SJCRH30 (cell line): ENCODE data around the gene CEP295NL. TPM values are rescaled to one million over a fixed set of nuclear protein-coding genes. Genes with fewer than 3 reads are reported as not detected.
"Not testable (repeated sequence)": the region's sequence is repeated elsewhere in the genome, so short reads cannot be mapped to it uniquely, and the experiment has no call there.

ENCODE experiments used
- DNase-seq, 2 experiments: peaks; one replicate each; pipeline ENCODE4 v3.0.0-alpha.2; 2015 to 2020
- H3K27ac ChIP-seq: fragments of 250-450 bp; sonication (Bioruptor Pico); 2 replicates; pipeline ENCODE4 v1.5.1; 2020; ENCODE audit warnings: mild to moderate bottlenecking, moderate library complexity
- H3K27me3 ChIP-seq: fragments of 250-450 bp; sonication (Bioruptor Pico); 2 replicates; pipeline ENCODE4 v1.5.1; 2020; ENCODE audit warnings: mild to moderate bottlenecking, moderate library complexity
- H3K36me3 ChIP-seq: fragments of 250-450 bp; sonication (Bioruptor Pico); 2 replicates; pipeline ENCODE4 v1.5.1; 2020; ENCODE audit warnings: mild to moderate bottlenecking, moderate library complexity
- H3K4me1 ChIP-seq: fragments of 250-450 bp; sonication (Bioruptor Pico); 2 replicates; pipeline ENCODE4 v1.5.1; 2020; ENCODE audit warnings: mild to moderate bottlenecking, moderate library complexity
- H3K4me3 ChIP-seq: fragments of 250-450 bp; sonication (Bioruptor Pico); 2 replicates; pipeline ENCODE4 v1.5.1; 2020; ENCODE audit warnings: mild to moderate bottlenecking, moderate library complexity
- H3K9me3 ChIP-seq: fragments of 250-450 bp; sonication (Bioruptor Pico); replicated peaks from 2 replicates; pipeline ENCODE4 v1.5.1; 2020; ENCODE audit warnings: mild to moderate bottlenecking, moderate library complexity
- total RNA-seq: library from RNA; depleted of rRNA; stranded (reverse); fragments of >200 nt; shearing (Covaris generic); gene quantifications from 2 replicates; pipeline ENCODE4 v1.2.3, GENCODE V29; 2014; rRNA removed

Gene CEP295NL
- 1.3 TPM in 2 replicates for total RNA-seq

GRCh38 chr17:78903101-78903779, at the start of gene CEP295NL:
Gene CEP295NL, minus strand, starts transcription at chr17:78903201. Its CDS starts 1,373 bp downstream, at chr17:78901828.
- DNase-seq: peak; percentile 79 to 81
- H3K36me3 ChIP-seq: peaks cover 13% of the 10 kb centered on the region; the same call in 1 of the 2 replicates
- no peak within 1 kb of the TSS for H3K4me3 ChIP-seq
- peaks cover 19% of the 10 kb centered on the region for H3K4me1 ChIP-seq
- H3K9me3 ChIP-seq: no peaks in the 10 kb centered on the region
- no peaks in the 10 kb centered on the region for H3K27me3 ChIP-seq
- H3K27ac ChIP-seq: no peak within 1 kb of the TSS

- H3K36me3 ChIP-seq: no peaks in the 10 kb centered on the region
- no peak overlapping the region for H3K4me3 ChIP-seq
- no peak for DNase-seq
- H3K9me3 ChIP-seq: peaks cover 13% of the 10 kb centered on the region
- peaks cover 10% of the 10 kb centered on the region for H3K4me1 ChIP-seq
- peak overlapping the region; percentile 27; the same call in 1 of the 2 replicates for H3K27ac ChIP-seq
- H3K27me3 ChIP-seq: no peaks in the 10 kb centered on the region
These were observed 49.7 kb upstream of the CEP295NL start for GRCh38 chr17:78952706-78953105.

GRCh38 chr17:78951967-78952551, 49.1 kb upstream of the CEP295NL start:
- H3K27me3 ChIP-seq: no peaks in the 10 kb centered on the region
- H3K9me3 ChIP-seq: peaks cover 13% of the 10 kb centered on the region
- peak overlapping the region; percentile 29 for H3K4me3 ChIP-seq
- peak; percentile 67 to 72 for DNase-seq
- peaks cover 10% of the 10 kb centered on the region for H3K4me1 ChIP-seq
- H3K36me3 ChIP-seq: no peaks in the 10 kb centered on the region
- peak overlapping the region; percentile 27 for H3K27ac ChIP-seq

- peaks cover 10% of the 10 kb centered on the region for H3K4me1 ChIP-seq
- no peaks in the 10 kb centered on the region for H3K27me3 ChIP-seq
- no peak for DNase-seq
- peaks cover 13% of the 10 kb centered on the region for H3K9me3 ChIP-seq
- no peak overlapping the region for H3K4me3 ChIP-seq
- no peaks in the 10 kb centered on the region for H3K36me3 ChIP-seq
- H3K27ac ChIP-seq: no peak overlapping the region
These were observed 47.9 kb upstream of the CEP295NL start for GRCh38 chr17:78950870-78951269.

- Histone ChIP-seq H3K27me3 (peaks cover 16% of the 10 kb centered on the region; the same call in 1 of the 2 replicates), H3K9me3 (peaks cover 13% of the 10 kb centered on the region), H3K4me1 (peaks cover 10% of the 10 kb centered on the region), H3K4me3 (no peak overlapping the region), H3K27ac (no peak overlapping the region), H3K36me3 (no peaks in the 10 kb centered on the region)
- DNase-seq: no peak
These were observed 44.5 kb upstream of the CEP295NL start for GRCh38 chr17:78947235-78948149.

GRCh38 chr17:78946631-78947030, 43.6 kb upstream of the CEP295NL start:
- H3K4me1 ChIP-seq: peaks cover 6% of the 10 kb centered on the region; the same call in 1 of the 2 replicates
- DNase-seq: no peak

GRCh38 chr17:78946131-78946530, 43.1 kb upstream of the CEP295NL start:
- H3K27ac ChIP-seq: no peak overlapping the region
- DNase-seq: no peak

More at GRCh38 chr17:78946631-78947030, 43.6 kb upstream of the CEP295NL start:
- H3K27ac ChIP-seq: no peak overlapping the region
- H3K4me3 ChIP-seq: no peak overlapping the region
- peaks cover 13% of the 10 kb centered on the region for H3K9me3 ChIP-seq
- peaks cover 16% of the 10 kb centered on the region; the same call in 1 of the 2 replicates for H3K27me3 ChIP-seq
- no peaks in the 10 kb centered on the region for H3K36me3 ChIP-seq

GRCh38 chr17:78945455-78945854, 42.5 kb upstream of the CEP295NL start:
- H3K36me3 ChIP-seq, H3K9me3 ChIP-seq, DNase-seq, H3K4me1 ChIP-seq, H3K4me3 ChIP-seq, H3K27ac ChIP-seq: not testable (repeated sequence)
- peaks cover 16% of the 10 kb centered on the region; the same call in 1 of the 2 replicates for H3K27me3 ChIP-seq

More at GRCh38 chr17:78946131-78946530, 43.1 kb upstream of the CEP295NL start:
- Histone ChIP-seq H3K9me3 (peaks cover 10% of the 10 kb centered on the region), H3K36me3 (no peaks in the 10 kb centered on the region), H3K27me3 (peaks cover 16% of the 10 kb centered on the region; the same call in 1 of the 2 replicates), H3K4me1 (peaks cover 6% of the 10 kb centered on the region; the same call in 1 of the 2 replicates), H3K4me3 (no peak overlapping the region)

- Histone ChIP-seq H3K4me1 (peaks cover 15% of the 10 kb centered on the region), H3K36me3 (no peaks in the 10 kb centered on the region)
- DNase-seq: peak in 1 of 2 experiments; percentile 54
These were observed 42.0 kb upstream of the CEP295NL start for GRCh38 chr17:78944956-78945355.

GRCh38 chr17:78944026-78944425, 41.0 kb upstream of the CEP295NL start:
- peaks cover 16% of the 10 kb centered on the region; the same call in 1 of the 2 replicates for H3K27me3 ChIP-seq
- H3K4me1 ChIP-seq: peaks cover 24% of the 10 kb centered on the region
- no peak for DNase-seq
- no peak overlapping the region for H3K4me3 ChIP-seq
- H3K27ac ChIP-seq: no peak overlapping the region
- H3K36me3 ChIP-seq: no peaks in the 10 kb centered on the region
- H3K9me3 ChIP-seq: no peaks in the 10 kb centered on the region

More at GRCh38 chr17:78944956-78945355, 42.0 kb upstream of the CEP295NL start:
- H3K4me3 ChIP-seq: no peak overlapping the region
- no peak overlapping the region for H3K27ac ChIP-seq
- peaks cover under 1% of the 10 kb centered on the region; the same call in 1 of the 2 replicates for H3K9me3 ChIP-seq
- peaks cover 16% of the 10 kb centered on the region; the same call in 1 of the 2 replicates for H3K27me3 ChIP-seq

GRCh38 chr17:78940708-78941107, 37.7 kb upstream of the CEP295NL start:
- Histone ChIP-seq H3K27ac (no peak overlapping the region), H3K4me3 (no peak overlapping the region), H3K9me3 (no peaks in the 10 kb centered on the region), H3K4me1 (peaks cover 37% of the 10 kb centered on the region), H3K36me3 (no peaks in the 10 kb centered on the region), H3K27me3 (peaks cover 16% of the 10 kb centered on the region; the same call in 1 of the 2 replicates)
- no peak for DNase-seq

- peaks cover 16% of the 10 kb centered on the region; the same call in 1 of the 2 replicates for H3K27me3 ChIP-seq
- H3K9me3 ChIP-seq: no peaks in the 10 kb centered on the region
- no peak overlapping the region for H3K27ac ChIP-seq
- H3K4me3 ChIP-seq: no peak overlapping the region
- peaks cover 41% of the 10 kb centered on the region for H3K4me1 ChIP-seq
- no peak for DNase-seq
- no peaks in the 10 kb centered on the region for H3K36me3 ChIP-seq
These were observed 37.3 kb upstream of the CEP295NL start for GRCh38 chr17:78940258-78940657.

- Histone ChIP-seq H3K4me1 (peaks cover 42% of the 10 kb centered on the region), H3K27ac (peak overlapping the region; percentile 10; the same call in 1 of the 2 replicates), H3K4me3 (0 out of 2 replicates have a peak overlapping the region, but pooled peaks have one; percentile 0), H3K9me3 (no peaks in the 10 kb centered on the region), H3K27me3 (peaks cover 13% of the 10 kb centered on the region; the same call in 1 of the 2 replicates), H3K36me3 (no peaks in the 10 kb centered on the region)
- DNase-seq: peak; percentile 64 to 76
These were observed 36.6 kb upstream of the CEP295NL start for GRCh38 chr17:78939615-78940014.

GRCh38 chr17:78937561-78937960, 34.6 kb upstream of the CEP295NL start:
- no peak for DNase-seq
- peaks cover 59% of the 10 kb centered on the region for H3K4me1 ChIP-seq
- no peaks in the 10 kb centered on the region for H3K27me3 ChIP-seq
- no peak overlapping the region for H3K4me3 ChIP-seq
- no peak overlapping the region for H3K27ac ChIP-seq
- no peaks in the 10 kb centered on the region for H3K36me3 ChIP-seq
- no peaks in the 10 kb centered on the region for H3K9me3 ChIP-seq
